Effector CD4-positive, alpha-beta T cell (primary cell): ENCODE measurements around the gene RXRA.
A peak's percentile ranks its signal among the peaks of the same experiment; 100 is the strongest.

Experiments used
- DNase-seq: peaks from one replicate; pipeline ENCODE4 v3.0.0-alpha.2; 2020

Gene RXRA

GRCh38 chr9:134386951-134387831, 60.9 kb downstream of the RXRA start:
- no peak for DNase-seq

- no peak for DNase-seq
Observed at GRCh38 chr9:134388289-134388808, 62.1 kb downstream of the RXRA start.

- DNase-seq, result no peak
Observed at GRCh38 chr9:134388976-134389375, 62.7 kb downstream of the RXRA start.

GRCh38 chr9:134389642-134390041, 63.4 kb downstream of the RXRA start:
- no peak for DNase-seq

GRCh38 chr9:134390537-134390936, 64.3 kb downstream of the RXRA start:
- DNase-seq, result peak; percentile 61

GRCh38 chr9:134390947-134391318, 64.7 kb downstream of the RXRA start:
- DNase-seq, result no peak

GRCh38 chr9:134391319-134392231, 65.3 kb downstream of the RXRA start:
- DNase-seq, result peak; percentile 66

GRCh38 chr9:134392900-134393299, 66.6 kb downstream of the RXRA start:
- no peak for DNase-seq

- DNase-seq, result no peak
Observed at GRCh38 chr9:134393582-134394280, 67.5 kb downstream of the RXRA start.

GRCh38 chr9:134395002-134395517, 68.8 kb downstream of the RXRA start:
- DNase-seq, result no peak

- DNase-seq, result no peak
Observed at GRCh38 chr9:134395737-134396257, 69.5 kb downstream of the RXRA start.

- DNase-seq, result peak; percentile 17
Observed at GRCh38 chr9:134396258-134396742, 70.0 kb downstream of the RXRA start.

GRCh38 chr9:134396825-134397224, 70.6 kb downstream of the RXRA start:
- DNase-seq, result peak; percentile 49

- DNase-seq, result no peak
Observed at GRCh38 chr9:134398756-134399155, 72.5 kb downstream of the RXRA start.

- DNase-seq, result no peak
Observed at GRCh38 chr9:134399435-134400056, 73.3 kb downstream of the RXRA start.

- DNase-seq, result no peak
Observed at GRCh38 chr9:134400283-134400682, 74.0 kb downstream of the RXRA start.

- DNase-seq, result no peak
Observed at GRCh38 chr9:134401391-134401790, 75.1 kb downstream of the RXRA start.

GRCh38 chr9:134402182-134402581, 75.9 kb downstream of the RXRA start:
- no peak for DNase-seq

GRCh38 chr9:134403292-134403681, 77.0 kb downstream of the RXRA start:
- no peak for DNase-seq

- peak; percentile 15 for DNase-seq
Observed at GRCh38 chr9:134403682-134404301, 77.5 kb downstream of the RXRA start.
